ENCODE results near the gene SP110.

- no peak for TF ChIP-seq CTCF (IDR thresholded peaks at IDR 0.05)
- no peak for TF ChIP-seq POLR2A (IDR thresholded peaks at IDR 0.05)
Measured at GRCh38 chr2:230244211-230244610, 24.4 kb upstream of the SP110 start.
